ENCODE data around the gene LAMB2. TPM values are rescaled to one million over a fixed set of nuclear protein-coding genes. Genes with fewer than 3 reads are reported as not detected.
A peak's percentile ranks its signal among the peaks of the same experiment; 100 is the strongest.

The LAMB2 gene
- total and polyA plus RNA-seq, 2 of the 8 experiments (the other 6 are each of a cell fraction or from before 2014, with no cell fraction given) = 112 to 153 TPM

DNA sequence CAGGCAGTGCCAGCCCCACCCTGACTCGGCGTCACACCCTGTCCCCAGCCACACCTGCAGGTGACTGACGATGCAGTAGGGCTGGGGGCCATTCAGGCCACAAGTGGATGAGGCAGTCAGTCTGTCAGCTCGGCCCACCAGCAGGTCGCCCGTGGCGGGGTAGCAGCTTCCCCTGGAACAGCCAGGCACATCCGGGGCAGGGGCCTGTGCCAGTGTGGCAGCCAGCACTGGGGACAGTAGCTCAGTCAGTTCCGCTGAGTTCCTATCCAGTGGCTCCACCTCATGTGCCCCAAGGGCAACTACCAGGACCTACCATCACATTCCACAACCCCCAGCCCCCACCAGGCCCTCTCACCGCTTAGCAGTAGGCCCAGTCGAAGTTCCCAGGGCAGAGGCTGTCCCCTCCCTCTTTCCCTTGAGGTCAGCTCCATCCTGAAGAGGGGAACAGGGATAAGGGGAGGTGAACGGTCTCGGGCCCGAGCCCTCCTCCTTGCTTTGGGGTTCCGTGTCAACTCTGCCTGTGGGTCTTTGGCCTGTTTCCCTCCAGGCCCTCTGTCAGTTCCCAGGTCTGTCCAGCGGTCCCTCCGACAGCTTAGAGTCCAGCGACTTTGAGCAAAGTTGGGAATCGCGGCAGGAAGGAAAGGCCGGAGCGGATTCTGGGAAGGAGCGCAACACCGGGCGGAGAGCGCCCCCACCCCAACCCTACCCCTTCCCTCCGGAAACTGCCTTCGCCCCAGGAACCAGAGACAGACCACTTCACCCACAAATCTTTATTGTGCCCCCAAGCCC is at the start of gene LAMB2 (continued):
- TF ChIP-seq, protein P1, sequence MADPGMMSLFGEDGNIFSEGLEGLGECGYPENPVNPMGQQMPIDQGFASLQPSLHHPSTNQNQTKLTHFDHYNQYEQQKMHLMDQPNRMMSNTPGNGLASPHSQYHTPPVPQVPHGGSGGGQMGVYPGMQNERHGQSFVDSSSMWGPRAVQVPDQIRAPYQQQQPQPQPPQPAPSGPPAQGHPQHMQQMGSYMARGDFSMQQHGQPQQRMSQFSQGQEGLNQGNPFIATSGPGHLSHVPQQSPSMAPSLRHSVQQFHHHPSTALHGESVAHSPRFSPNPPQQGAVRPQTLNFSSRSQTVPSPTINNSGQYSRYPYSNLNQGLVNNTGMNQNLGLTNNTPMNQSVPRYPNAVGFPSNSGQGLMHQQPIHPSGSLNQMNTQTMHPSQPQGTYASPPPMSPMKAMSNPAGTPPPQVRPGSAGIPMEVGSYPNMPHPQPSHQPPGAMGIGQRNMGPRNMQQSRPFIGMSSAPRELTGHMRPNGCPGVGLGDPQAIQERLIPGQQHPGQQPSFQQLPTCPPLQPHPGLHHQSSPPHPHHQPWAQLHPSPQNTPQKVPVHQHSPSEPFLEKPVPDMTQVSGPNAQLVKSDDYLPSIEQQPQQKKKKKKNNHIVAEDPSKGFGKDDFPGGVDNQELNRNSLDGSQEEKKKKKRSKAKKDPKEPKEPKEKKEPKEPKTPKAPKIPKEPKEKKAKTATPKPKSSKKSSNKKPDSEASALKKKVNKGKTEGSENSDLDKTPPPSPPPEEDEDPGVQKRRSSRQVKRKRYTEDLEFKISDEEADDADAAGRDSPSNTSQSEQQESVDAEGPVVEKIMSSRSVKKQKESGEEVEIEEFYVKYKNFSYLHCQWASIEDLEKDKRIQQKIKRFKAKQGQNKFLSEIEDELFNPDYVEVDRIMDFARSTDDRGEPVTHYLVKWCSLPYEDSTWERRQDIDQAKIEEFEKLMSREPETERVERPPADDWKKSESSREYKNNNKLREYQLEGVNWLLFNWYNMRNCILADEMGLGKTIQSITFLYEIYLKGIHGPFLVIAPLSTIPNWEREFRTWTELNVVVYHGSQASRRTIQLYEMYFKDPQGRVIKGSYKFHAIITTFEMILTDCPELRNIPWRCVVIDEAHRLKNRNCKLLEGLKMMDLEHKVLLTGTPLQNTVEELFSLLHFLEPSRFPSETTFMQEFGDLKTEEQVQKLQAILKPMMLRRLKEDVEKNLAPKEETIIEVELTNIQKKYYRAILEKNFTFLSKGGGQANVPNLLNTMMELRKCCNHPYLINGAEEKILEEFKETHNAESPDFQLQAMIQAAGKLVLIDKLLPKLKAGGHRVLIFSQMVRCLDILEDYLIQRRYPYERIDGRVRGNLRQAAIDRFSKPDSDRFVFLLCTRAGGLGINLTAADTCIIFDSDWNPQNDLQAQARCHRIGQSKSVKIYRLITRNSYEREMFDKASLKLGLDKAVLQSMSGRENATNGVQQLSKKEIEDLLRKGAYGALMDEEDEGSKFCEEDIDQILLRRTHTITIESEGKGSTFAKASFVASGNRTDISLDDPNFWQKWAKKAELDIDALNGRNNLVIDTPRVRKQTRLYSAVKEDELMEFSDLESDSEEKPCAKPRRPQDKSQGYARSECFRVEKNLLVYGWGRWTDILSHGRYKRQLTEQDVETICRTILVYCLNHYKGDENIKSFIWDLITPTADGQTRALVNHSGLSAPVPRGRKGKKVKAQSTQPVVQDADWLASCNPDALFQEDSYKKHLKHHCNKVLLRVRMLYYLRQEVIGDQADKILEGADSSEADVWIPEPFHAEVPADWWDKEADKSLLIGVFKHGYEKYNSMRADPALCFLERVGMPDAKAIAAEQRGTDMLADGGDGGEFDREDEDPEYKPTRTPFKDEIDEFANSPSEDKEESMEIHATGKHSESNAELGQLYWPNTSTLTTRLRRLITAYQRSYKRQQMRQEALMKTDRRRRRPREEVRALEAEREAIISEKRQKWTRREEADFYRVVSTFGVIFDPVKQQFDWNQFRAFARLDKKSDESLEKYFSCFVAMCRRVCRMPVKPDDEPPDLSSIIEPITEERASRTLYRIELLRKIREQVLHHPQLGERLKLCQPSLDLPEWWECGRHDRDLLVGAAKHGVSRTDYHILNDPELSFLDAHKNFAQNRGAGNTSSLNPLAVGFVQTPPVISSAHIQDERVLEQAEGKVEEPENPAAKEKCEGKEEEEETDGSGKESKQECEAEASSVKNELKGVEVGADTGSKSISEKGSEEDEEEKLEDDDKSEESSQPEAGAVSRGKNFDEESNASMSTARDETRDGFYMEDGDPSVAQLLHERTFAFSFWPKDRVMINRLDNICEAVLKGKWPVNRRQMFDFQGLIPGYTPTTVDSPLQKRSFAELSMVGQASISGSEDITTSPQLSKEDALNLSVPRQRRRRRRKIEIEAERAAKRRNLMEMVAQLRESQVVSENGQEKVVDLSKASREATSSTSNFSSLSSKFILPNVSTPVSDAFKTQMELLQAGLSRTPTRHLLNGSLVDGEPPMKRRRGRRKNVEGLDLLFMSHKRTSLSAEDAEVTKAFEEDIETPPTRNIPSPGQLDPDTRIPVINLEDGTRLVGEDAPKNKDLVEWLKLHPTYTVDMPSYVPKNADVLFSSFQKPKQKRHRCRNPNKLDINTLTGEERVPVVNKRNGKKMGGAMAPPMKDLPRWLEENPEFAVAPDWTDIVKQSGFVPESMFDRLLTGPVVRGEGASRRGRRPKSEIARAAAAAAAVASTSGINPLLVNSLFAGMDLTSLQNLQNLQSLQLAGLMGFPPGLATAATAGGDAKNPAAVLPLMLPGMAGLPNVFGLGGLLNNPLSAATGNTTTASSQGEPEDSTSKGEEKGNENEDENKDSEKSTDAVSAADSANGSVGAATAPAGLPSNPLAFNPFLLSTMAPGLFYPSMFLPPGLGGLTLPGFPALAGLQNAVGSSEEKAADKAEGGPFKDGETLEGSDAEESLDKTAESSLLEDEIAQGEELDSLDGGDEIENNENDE (IDR thresholded peaks at IDR 0.05; ENCODE audit: insufficient replicate concordance, low read length) = no peak
- TF ChIP-seq KDM1A (IDR thresholded peaks at IDR 0.05; ENCODE audit: borderline replicate concordance, low read length) (no peak), SAP30 (IDR thresholded peaks at IDR 0.05; ENCODE audit: insufficient read depth, insufficient replicate concordance, low read length) (peak; percentile 88), E2F6 (IDR thresholded peaks at IDR 0.05) (no peak), YY1 (IDR thresholded peaks at IDR 0.05; ENCODE audit: low read depth, low read length) (no peak), POLR2AphosphoS5 (IDR thresholded peaks at IDR 0.05; ENCODE audit: low read depth, low read length) (no peak), KDM4A (IDR thresholded peaks at IDR 0.05; ENCODE audit: low read depth, low read length, severe bottlenecking) (no peak), BRCA1 (IDR thresholded peaks at IDR 0.05; ENCODE audit: low read depth, low read length) (no peak), ZNF274 (IDR thresholded peaks at IDR 0.05; ENCODE audit: borderline replicate concordance, extremely low read depth, low read length) (no peak), SRF (IDR thresholded peaks at IDR 0.05; ENCODE audit: low read depth, low read length) (no peak)
